SK-N-SH treated with all-trans-retinoic acid at 6 μM for 48 hours (cell line): ENCODE results near the gene APOBEC3H.

ENCODE experiments used
- ARNTL ChIP-seq: fragments of 450-650 bp; formaldehyde crosslinking; IDR thresholded peaks from 2 replicates; pipeline ENCODE4 v1.5.0; 2020; ENCODE audit warnings: low read depth, mild to moderate bottlenecking, moderate library complexity, borderline replicate concordance
- CREB5 ChIP-seq: fragments of 250-450 bp; sonication (Bioruptor Pico); IDR thresholded peaks from 2 replicates; pipeline ENCODE4 v1.5.1; 2020; ENCODE audit warnings: low read depth, mild to moderate bottlenecking, moderate library complexity
- CSDC2 ChIP-seq: fragments of 250-450 bp; sonication (Bioruptor Pico); IDR thresholded peaks from 2 replicates; pipeline ENCODE4 v1.5.0; 2020; ENCODE audit warnings: mild to moderate bottlenecking, moderate library complexity
- CSRNP3 ChIP-seq: fragments of 250-450 bp; sonication (Bioruptor Pico); IDR thresholded peaks from 2 replicates; pipeline ENCODE4 v1.5.1; 2021; ENCODE audit warnings: mild to moderate bottlenecking, moderate library complexity
- PATZ1 ChIP-seq: fragments of 250-450 bp; sonication (Bioruptor Pico); IDR thresholded peaks from 2 replicates; pipeline ENCODE4 v1.8.0; 2020; ENCODE audit warnings: mild to moderate bottlenecking, moderate library complexity, borderline replicate concordance
- POU6F1 ChIP-seq: fragments of 250-450 bp; sonication (Bioruptor Pico); IDR thresholded peaks from 2 replicates; pipeline ENCODE4 v1.8.0; 2021; ENCODE audit warnings: low read depth, mild to moderate bottlenecking, moderate library complexity, borderline replicate concordance
- PPARA ChIP-seq: fragments of 250-450 bp; sonication (Bioruptor Pico); IDR thresholded peaks from 2 replicates; pipeline ENCODE4 v1.5.0; 2020; ENCODE audit warnings: mild to moderate bottlenecking, borderline replicate concordance
- RARB ChIP-seq: fragments of 250-450 bp; sonication (Bioruptor Pico); IDR thresholded peaks from 2 replicates; pipeline ENCODE4 v1.8.0; 2021; ENCODE audit warnings: mild to moderate bottlenecking, moderate library complexity
- SNAI2 ChIP-seq: fragments of 250-450 bp; sonication (Bioruptor Pico); IDR thresholded peaks from 2 replicates; pipeline ENCODE4 v1.5.0; 2020; ENCODE audit warnings: mild to moderate bottlenecking, moderate library complexity
- TCF4 ChIP-seq: fragments of 250-450 bp; sonication (Bioruptor Pico); IDR thresholded peaks from 2 replicates; pipeline ENCODE4 v1.8.0; 2021; ENCODE audit warnings: mild to moderate bottlenecking, moderate library complexity, borderline replicate concordance
- ZFP3 ChIP-seq: fragments of 250-450 bp; sonication (Bioruptor Pico); IDR thresholded peaks from 2 replicates; pipeline ENCODE4 v1.5.0; 2020; ENCODE audit warnings: mild to moderate bottlenecking, moderate library complexity
- ZFP30 ChIP-seq: fragments of 450-650 bp; formaldehyde crosslinking; IDR thresholded peaks from 2 replicates; pipeline ENCODE4 v1.5.0; 2022; ENCODE audit warnings: mild to moderate bottlenecking, moderate library complexity
- ZNF70 ChIP-seq: fragments of 450-650 bp; formaldehyde crosslinking; IDR thresholded peaks from 2 replicates; pipeline ENCODE4 v1.5.0; 2020; ENCODE audit warnings: mild to moderate bottlenecking, moderate library complexity
- ZNF8 ChIP-seq: fragments of 450-650 bp; formaldehyde crosslinking; IDR thresholded peaks from 2 replicates; pipeline ENCODE4 v1.5.0; 2020; ENCODE audit warnings: mild to moderate bottlenecking, moderate library complexity

GRCh38 chr22:39115570-39115969 lies 18.5 kb downstream of the APOBEC3H start:
- TF ChIP-seq POU6F1 (CRISPR knock-in tag), result no peak
- TF ChIP-seq CSRNP3, result no peak
- no peak for TF ChIP-seq CREB5 (CRISPR knock-in tag)
- TF ChIP-seq ARNTL (CRISPR knock-in tag), result no peak
- no peak for TF ChIP-seq ZFP30 (CRISPR knock-in tag)
- no peak for TF ChIP-seq RARB
- no peak for TF ChIP-seq PPARA
- no peak for TF ChIP-seq ZNF8 (CRISPR knock-in tag)
- TF ChIP-seq TCF4, result no peak
- TF ChIP-seq ZNF70, result no peak
- no peak for TF ChIP-seq PATZ1
- no peak for TF ChIP-seq CSDC2 (CRISPR knock-in tag)
- no peak for TF ChIP-seq ZFP3
- TF ChIP-seq SNAI2 (CRISPR knock-in tag), result no peak
